ENCODE data around the gene ARHGEF3.

The ARHGEF3 gene

DNA sequence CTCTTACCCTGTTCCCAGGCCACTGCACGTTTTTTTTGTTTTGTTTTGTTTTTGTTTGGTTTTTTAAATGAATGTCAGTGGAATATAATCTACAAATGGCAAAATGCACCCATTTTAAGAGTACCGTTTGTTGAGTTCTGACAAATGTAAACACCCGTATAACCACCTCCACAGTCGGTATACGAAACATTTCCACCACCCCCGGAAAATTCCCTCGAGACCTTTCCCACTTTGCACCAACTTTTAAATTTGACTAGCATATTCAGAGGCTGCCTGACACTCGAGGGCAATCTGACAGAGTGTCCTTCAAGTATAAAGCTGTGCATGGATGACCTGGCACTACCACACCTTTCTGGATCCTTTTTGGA, 613 bp upstream of the ARHGEF3 start:
- Histone ChIP-seq H3K9ac (peak overlapping the region; percentile 53 to 85 (median 71); a peak in 20 of 22 replicates), H3K4me1 (peaks cover 9 to 43% (median 25%) of the 10 kb centered on the region in 10 experiments; a peak in 18 of 20 replicates), H3K4me2 (peak overlapping the region; percentile 77 to 99 (median 92)), H3K9me3 (replicated peaks in 1 of 11) (no peaks in the 10 kb centered on the region), H3K27ac (no peak overlapping the region; a peak in 1 of 22 replicates), H4K20me1 (peaks cover 0 to 31% (median 0%) of the 10 kb centered on the region in 11 experiments; a peak in 7 of 22 replicates), H3K27me3 (peaks cover 0 to 30% (median 28%) of the 10 kb centered on the region in 11 experiments; a peak in 18 of 22 replicates), H3K4me3 (peak overlapping the region; percentile 54 to 90 (median 67)), H3K36me3 (peaks cover 0 to 8% (median 0%) of the 10 kb centered on the region in 11 experiments; a peak in 1 of 22 replicates)
- TF ChIP-seq Cebpa-rat (IDR thresholded peaks at IDR 0.05) = no peak

DNA sequence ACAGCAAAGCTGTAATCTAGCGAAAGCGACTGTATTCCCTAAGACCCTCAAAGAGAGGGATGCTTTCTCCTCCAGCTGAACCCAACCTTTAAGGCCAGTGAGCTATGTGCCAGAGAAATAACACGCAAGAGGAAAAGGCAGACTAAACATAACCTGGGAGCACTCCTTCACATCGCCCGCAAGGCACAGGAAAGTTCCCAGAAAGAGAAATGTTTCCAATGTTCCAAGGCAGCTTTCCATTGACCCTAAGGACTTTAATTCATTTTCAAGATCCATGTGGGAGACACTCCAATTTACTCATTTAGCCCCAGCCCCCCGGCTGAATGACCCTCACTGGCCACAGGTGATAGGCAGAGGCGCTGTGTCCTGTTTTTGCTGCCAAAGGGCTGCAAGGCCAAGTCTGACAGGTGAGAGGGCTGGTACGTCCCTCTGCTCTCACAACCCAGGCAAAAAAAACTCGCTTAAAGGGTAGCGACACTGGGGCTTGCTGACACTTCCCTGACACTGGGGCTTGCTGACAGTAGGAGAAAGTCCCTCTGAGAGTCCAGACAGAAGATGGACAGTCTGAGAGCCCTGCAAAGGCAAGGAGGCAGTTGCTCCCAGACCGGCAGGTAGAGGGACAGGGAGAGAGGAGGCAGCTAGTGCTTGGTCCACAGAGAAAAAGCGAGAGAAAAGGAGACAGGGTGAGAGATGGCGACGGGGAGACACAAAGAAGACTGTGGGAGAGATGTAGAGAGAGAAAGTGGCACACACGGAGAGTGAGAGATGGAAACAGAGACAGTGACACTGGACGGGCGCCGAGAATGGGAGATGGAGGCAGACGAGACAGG, 702 bp downstream of the ARHGEF3 start:
- Histone ChIP-seq H3K27me3 (peaks cover 0 to 30% (median 28%) of the 10 kb centered on the region in 11 experiments; a peak in 18 of 22 replicates), H3K4me1 (peaks cover 9 to 56% (median 29%) of the 10 kb centered on the region in 10 experiments; a peak in 18 of 20 replicates), H3K27ac (peak overlapping the region in 5 of 11 experiments; percentile 11 to 61 (median 24); a peak in 6 of 22 replicates), H4K20me1 (peaks cover 0 to 44% (median 3%) of the 10 kb centered on the region in 11 experiments; a peak in 7 of 22 replicates), H3K9me3 (replicated peaks in 1 of 11) (no peaks in the 10 kb centered on the region), H3K9ac (peak overlapping the region; percentile 53 to 85 (median 71); a peak in 20 of 22 replicates), H3K36me3 (peaks cover 0 to 21% (median 0%) of the 10 kb centered on the region in 11 experiments; a peak in 1 of 22 replicates), H3K4me2 (peak overlapping the region; percentile 77 to 99 (median 92)), H3K4me3 (peak overlapping the region; percentile 54 to 90 (median 67))
- TF ChIP-seq Cebpa-rat (IDR thresholded peaks at IDR 0.05) = no peak

DNA sequence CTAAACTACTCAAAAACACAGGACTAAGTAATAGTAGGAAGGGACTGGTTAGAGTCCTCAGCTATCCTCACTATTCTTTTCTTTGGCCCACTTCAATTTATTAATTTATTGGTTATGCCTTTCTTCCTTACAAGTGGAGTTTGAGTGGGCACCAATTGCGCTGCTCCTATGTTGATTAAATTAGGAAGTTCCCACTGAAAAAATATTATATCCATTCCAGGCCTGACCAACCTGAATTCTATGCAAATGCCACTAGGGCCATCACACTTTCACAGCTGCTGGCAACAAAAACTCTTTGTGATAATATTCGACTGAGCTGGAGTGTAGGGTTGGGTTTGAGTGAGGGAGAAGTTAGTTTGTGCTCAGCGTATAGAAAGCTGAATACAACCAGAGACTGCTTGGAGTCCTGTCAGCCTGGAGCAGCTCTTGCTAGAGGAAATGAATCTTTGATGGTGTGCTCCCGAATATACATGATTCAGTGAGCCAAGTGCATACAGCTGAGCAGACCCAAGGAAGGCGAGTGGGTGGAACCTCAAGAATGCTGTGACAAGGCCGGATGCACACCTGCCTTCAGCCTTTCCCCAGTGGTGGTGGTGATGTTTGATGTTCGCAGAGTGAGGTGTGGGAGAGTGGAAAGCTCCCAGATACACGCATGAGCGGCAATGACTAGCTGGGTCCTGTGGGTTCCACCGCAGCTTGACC, 1.5 kb downstream of the ARHGEF3 start:
- Histone ChIP-seq H3K4me2 (peak overlapping the region; percentile 77 to 99 (median 92); a peak in 20 of 22 replicates), H3K9me3 (replicated peaks in 1 of 11) (no peaks in the 10 kb centered on the region), H3K4me1 (peaks cover 9 to 63% (median 32%) of the 10 kb centered on the region in 10 experiments; a peak in 18 of 20 replicates), H3K27me3 (peaks cover 0 to 30% (median 28%) of the 10 kb centered on the region in 11 experiments; a peak in 18 of 22 replicates), H3K9ac (peak overlapping the region in 5 of 11 experiments; percentile 63 to 85 (median 78); a peak in 9 of 22 replicates), H3K4me3 (peak overlapping the region in 7 of 10 experiments; percentile 59 to 90 (median 75); a peak in 12 of 20 replicates), H3K27ac (peak overlapping the region in 2 of 11 experiments; percentile 11 to 61; a peak in 3 of 22 replicates), H4K20me1 (peaks cover 0 to 50% (median 3%) of the 10 kb centered on the region in 11 experiments; a peak in 7 of 22 replicates), H3K36me3 (peaks cover 0 to 21% (median 0%) of the 10 kb centered on the region in 11 experiments; a peak in 1 of 22 replicates)
- TF ChIP-seq Cebpa-rat (IDR thresholded peaks at IDR 0.05) = no peak

DNA sequence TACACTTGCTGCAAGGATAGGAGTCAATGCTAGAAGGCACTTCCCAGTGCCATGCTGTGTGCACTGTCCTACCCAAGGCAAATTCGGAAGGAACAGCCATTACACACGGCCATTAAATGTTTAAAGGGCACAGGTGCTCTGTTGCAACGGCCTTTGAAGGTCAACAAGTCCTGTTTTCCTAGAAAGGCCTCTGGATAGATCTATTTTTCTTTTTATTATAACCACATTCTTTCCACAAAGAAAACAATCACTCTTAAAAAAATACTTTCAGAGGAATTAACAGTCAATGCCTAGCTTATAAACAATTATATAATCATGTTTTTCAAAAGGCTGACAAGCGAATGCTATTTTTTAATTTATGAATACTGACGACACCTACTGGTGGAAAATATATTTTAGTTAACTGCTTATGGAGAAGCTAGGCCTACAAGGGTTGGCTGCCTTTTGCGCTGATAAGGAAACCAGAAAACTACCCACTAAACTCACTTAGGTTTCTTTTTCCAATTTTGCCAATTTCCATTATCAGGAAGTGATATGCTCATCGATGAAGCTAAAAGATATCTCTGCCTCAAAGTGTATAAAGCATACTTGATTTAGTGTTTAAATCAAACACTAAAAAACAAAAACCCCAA, 2.4 kb downstream of the ARHGEF3 start:
- Histone ChIP-seq H3K27ac (peak overlapping the region in 2 of 11 experiments; percentile 4 to 19; a peak in 2 of 22 replicates), H3K9ac (peak overlapping the region in 4 of 11 experiments; percentile 77 to 85 (median 78); a peak in 7 of 22 replicates), H3K4me2 (peak overlapping the region in 5 of 11 experiments; percentile 52 to 99 (median 95); a peak in 9 of 22 replicates), H3K27me3 (peaks cover 0 to 30% (median 28%) of the 10 kb centered on the region in 11 experiments; a peak in 18 of 22 replicates), H4K20me1 (peaks cover 0 to 55% (median 3%) of the 10 kb centered on the region in 11 experiments; a peak in 7 of 22 replicates), H3K4me1 (peaks cover 9 to 70% (median 35%) of the 10 kb centered on the region in 10 experiments; a peak in 18 of 20 replicates), H3K9me3 (replicated peaks in 1 of 11) (peaks cover 0 to 1% (median 0%) of the 10 kb centered on the region in 11 experiments; a peak in 1 of 22 replicates), H3K4me3 (peak overlapping the region in 5 of 10 experiments; percentile 68 to 90 (median 87); a peak in 9 of 20 replicates), H3K36me3 (peaks cover 0 to 30% (median 0%) of the 10 kb centered on the region in 11 experiments; a peak in 4 of 22 replicates)
- TF ChIP-seq Cebpa-rat (IDR thresholded peaks at IDR 0.05) = no peak

DNA sequence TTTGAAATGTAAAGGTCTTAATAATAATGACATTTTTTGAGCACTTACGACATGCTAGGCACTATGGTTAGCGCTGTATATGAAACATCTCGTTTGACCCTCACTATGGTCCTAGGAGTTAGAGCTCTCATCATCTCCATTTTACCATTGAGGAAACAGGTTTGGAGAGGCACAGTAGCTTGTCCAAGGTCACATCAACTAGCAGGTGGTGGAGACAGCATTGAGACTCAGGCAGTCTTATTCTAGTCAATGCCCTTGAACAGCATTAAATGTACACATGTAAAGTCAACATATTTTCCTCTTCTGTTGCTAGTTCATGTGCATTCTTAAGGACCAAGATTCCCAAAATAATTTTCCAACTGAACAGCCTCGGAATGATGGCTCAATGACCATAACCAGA, 4.8 kb downstream of the ARHGEF3 start:
- H3K4me1 ChIP-seq = peaks cover 9 to 70% (median 32%) of the 10 kb centered on the region in 10 experiments; a peak in 18 of 20 replicates
- H3K36me3 ChIP-seq = peaks cover 0 to 44% (median 0%) of the 10 kb centered on the region in 11 experiments; a peak in 5 of 22 replicates
- peaks cover 0 to 14% (median 0%) of the 10 kb centered on the region in 11 experiments; a peak in 5 of 22 replicates for H3K9me3 ChIP-seq (replicated peaks in 1 of 11)
- H3K4me3 ChIP-seq = peak overlapping the region in 1 of 10 experiments; percentile 90; a peak in 1 of 20 replicates
- H3K4me2 ChIP-seq = peak overlapping the region in 3 of 11 experiments; percentile 95 to 99 (median 98); a peak in 6 of 22 replicates
- peaks cover 0 to 65% (median 3%) of the 10 kb centered on the region in 11 experiments; a peak in 7 of 22 replicates for H4K20me1 ChIP-seq
- H3K27ac ChIP-seq = no peak overlapping the region
- TF ChIP-seq Cebpa-rat (IDR thresholded peaks at IDR 0.05) = no peak
- peaks cover 0 to 22% (median 21%) of the 10 kb centered on the region in 11 experiments; a peak in 18 of 22 replicates for H3K27me3 ChIP-seq
- no peak overlapping the region for H3K9ac ChIP-seq

DNA sequence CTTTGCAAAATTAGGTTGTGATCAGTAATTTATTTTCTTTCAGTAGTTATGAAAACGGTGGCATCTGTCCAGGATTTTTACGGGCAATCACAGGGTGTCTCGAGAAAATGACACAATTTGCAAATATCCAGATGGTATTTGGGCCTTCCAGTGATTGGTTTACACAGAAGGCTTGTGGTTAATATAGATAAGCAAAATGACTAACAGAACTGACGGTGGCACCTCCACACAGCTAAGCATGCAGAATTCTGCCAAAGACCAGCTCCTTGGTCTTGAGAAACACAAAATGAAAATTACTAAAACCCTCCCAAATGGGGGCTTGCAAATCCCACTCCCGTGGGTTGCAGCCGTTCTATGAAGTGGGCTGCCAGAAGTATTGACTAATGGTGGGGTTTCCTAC, 5.5 kb downstream of the ARHGEF3 start:
- H3K27ac ChIP-seq = peak overlapping the region in 2 of 11 experiments; percentile 0 to 8; a peak in 1 of 22 replicates
- H3K4me1 ChIP-seq = peaks cover 8 to 77% (median 30%) of the 10 kb centered on the region in 10 experiments; a peak in 16 of 20 replicates
- peaks cover 0 to 14% (median 0%) of the 10 kb centered on the region in 11 experiments; a peak in 5 of 22 replicates for H3K9me3 ChIP-seq (replicated peaks in 1 of 11)
- H4K20me1 ChIP-seq = peaks cover 0 to 68% (median 3%) of the 10 kb centered on the region in 11 experiments; a peak in 7 of 22 replicates
- H3K9ac ChIP-seq = no peak overlapping the region
- H3K4me2 ChIP-seq = peak overlapping the region in 5 of 11 experiments; percentile 48 to 99 (median 95); a peak in 10 of 22 replicates
- H3K36me3 ChIP-seq = peaks cover 0 to 47% (median 0%) of the 10 kb centered on the region in 11 experiments; a peak in 5 of 22 replicates
- no peak for TF ChIP-seq Cebpa-rat (IDR thresholded peaks at IDR 0.05)
- H3K27me3 ChIP-seq = peaks cover 0 to 14% (median 13%) of the 10 kb centered on the region in 11 experiments; a peak in 18 of 22 replicates
- H3K4me3 ChIP-seq = 0 out of 20 replicates have a peak overlapping the region, but pooled peaks of 1 of the 10 experiments have one; percentile 90

DNA sequence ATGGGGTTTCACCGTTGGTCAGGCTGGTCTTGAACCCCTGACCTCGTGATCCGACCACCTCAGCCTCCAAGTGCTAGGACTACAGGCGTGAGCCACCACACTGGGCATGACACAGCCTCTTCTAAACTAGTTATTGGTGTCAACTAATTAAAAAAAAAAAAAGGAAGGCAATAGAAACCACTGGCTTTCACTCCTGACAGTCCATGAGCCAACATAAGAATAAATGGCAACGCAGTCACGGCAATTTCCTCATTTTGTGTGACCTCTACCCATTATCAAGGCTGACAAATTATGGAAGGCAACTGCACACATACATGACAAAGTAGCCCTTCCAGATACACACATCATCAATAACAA, 5.9 kb downstream of the ARHGEF3 start:
- Histone ChIP-seq H3K9me3 (replicated peaks in 1 of 11) (peaks cover 0 to 14% (median 0%) of the 10 kb centered on the region in 11 experiments; a peak in 5 of 22 replicates), H3K27ac (peak overlapping the region in 3 of 11 experiments; percentile 8 to 49 (median 35); a peak in 3 of 22 replicates), H3K36me3 (peaks cover 0 to 50% (median 0%) of the 10 kb centered on the region in 11 experiments; a peak in 5 of 22 replicates), H3K4me1 (peaks cover 5 to 77% (median 30%) of the 10 kb centered on the region in 10 experiments; a peak in 16 of 20 replicates), H3K27me3 (peaks cover 0 to 10% (median 9%) of the 10 kb centered on the region in 11 experiments; a peak in 18 of 22 replicates), H3K9ac (no peak overlapping the region), H3K4me3 (no peak overlapping the region), H3K4me2 (peak overlapping the region in 5 of 11 experiments; percentile 48 to 99 (median 95); a peak in 10 of 22 replicates), H4K20me1 (peaks cover 0 to 68% (median under 1%) of the 10 kb centered on the region in 11 experiments; a peak in 5 of 22 replicates)
- TF ChIP-seq Cebpa-rat (IDR thresholded peaks at IDR 0.05) = no peak

Measured in BLaER1 treated with 17β-estradiol and CSF1 and Interleukin-3, amounts not matched to agents 10 nM and 100 nM (cell line).